GM19438 (cell line): ENCODE data around the gene CRIM1.

Experiments used
- ATAC-seq: cut with Tn5 transposase; IDR thresholded peaks from one replicate; pipeline ENCODE4 v1.9.1; 2021; ENCODE audit warnings: low read depth; ENCODE audit not compliant: unreplicated experiment

Gene CRIM1

GRCh38 chr2:36416370-36417165 lies 61.0 kb downstream of the CRIM1 start:
- no peak for ATAC-seq

- ATAC-seq, result no peak
Observed at GRCh38 chr2:36420569-36421181, 65.1 kb downstream of the CRIM1 start.

- ATAC-seq, result no peak
Observed at GRCh38 chr2:36421379-36421778, 65.8 kb downstream of the CRIM1 start.

GRCh38 chr2:36423172-36423571 lies 67.6 kb downstream of the CRIM1 start:
- ATAC-seq, result no peak

GRCh38 chr2:36423619-36424120 lies 68.1 kb downstream of the CRIM1 start:
- ATAC-seq, result no peak

GRCh38 chr2:36425608-36426355 lies 70.2 kb downstream of the CRIM1 start:
- ATAC-seq, result no peak

- no peak for ATAC-seq
Observed at GRCh38 chr2:36427790-36428243, 72.2 kb downstream of the CRIM1 start.

GRCh38 chr2:36430549-36430948 lies 75.0 kb downstream of the CRIM1 start:
- ATAC-seq, result no peak

- no peak for ATAC-seq
Observed at GRCh38 chr2:36432479-36432878, 76.9 kb downstream of the CRIM1 start.

GRCh38 chr2:36433311-36434217 lies 78.0 kb downstream of the CRIM1 start:
- ATAC-seq, result no peak

GRCh38 chr2:36438449-36438977 lies 82.9 kb downstream of the CRIM1 start:
- no peak for ATAC-seq

- ATAC-seq, result no peak
Observed at GRCh38 chr2:36439084-36439483, 83.5 kb downstream of the CRIM1 start.

GRCh38 chr2:36441065-36441625 lies 85.6 kb downstream of the CRIM1 start:
- no peak for ATAC-seq

GRCh38 chr2:36441816-36442215 lies 86.2 kb downstream of the CRIM1 start:
- peak; percentile 63 for ATAC-seq

- no peak for ATAC-seq
Observed at GRCh38 chr2:36444216-36444936, 88.8 kb downstream of the CRIM1 start.

- ATAC-seq, result no peak
Observed at GRCh38 chr2:36445185-36445866, 89.7 kb downstream of the CRIM1 start.

- no peak for ATAC-seq
Observed at GRCh38 chr2:36446294-36446693, 90.7 kb downstream of the CRIM1 start.

GRCh38 chr2:36449213-36449612 lies 93.6 kb downstream of the CRIM1 start:
- ATAC-seq, result no peak
